Neuronal stem cell (in vitro differentiated cells): ENCODE data around the gene GRIK3.

ENCODE experiments used
- DNase-seq: peaks from one replicate; pipeline ENCODE4 v3.0.0-alpha.2; 2013; ENCODE audit warnings: low spot score
- H2AFZ ChIP-seq: one replicate; pipeline ENCODE4 v1.6.1; 2013; ENCODE audit warnings: mild to moderate bottlenecking, low read length, inconsistent platforms
- H2AK5ac ChIP-seq: 2 replicates; pipeline ENCODE4 v1.6.1; 2013; ENCODE audit warnings: low read depth, mild to moderate bottlenecking, inconsistent platforms, low read length, moderate library complexity, mixed read lengths
- H2BK120ac ChIP-seq: 2 replicates; pipeline ENCODE4 v1.6.1; 2013; ENCODE audit warnings: low read depth, mild to moderate bottlenecking, inconsistent platforms, low read length, moderate library complexity, mixed read lengths
- H2BK12ac ChIP-seq: one replicate; pipeline ENCODE4 v1.6.1; 2013; ENCODE audit warnings: low read length, inconsistent platforms
- H2BK15ac ChIP-seq: 2 replicates; pipeline ENCODE4 v1.6.1; 2013; ENCODE audit warnings: mild to moderate bottlenecking, low read length, inconsistent platforms, mixed read lengths
- H2BK5ac ChIP-seq: one replicate; pipeline ENCODE4 v1.6.1; 2013; ENCODE audit warnings: inconsistent platforms, mild to moderate bottlenecking, low read length, moderate library complexity
- H3K14ac ChIP-seq: one replicate; pipeline ENCODE4 v1.6.1; 2013; ENCODE audit warnings: low read length, inconsistent platforms
- H3K18ac ChIP-seq: 2 replicates; pipeline ENCODE4 v1.6.1; 2013; ENCODE audit warnings: low read length, inconsistent platforms
- H3K23ac ChIP-seq: 2 replicates; pipeline ENCODE4 v1.6.1; 2013; ENCODE audit warnings: low read depth, mild to moderate bottlenecking, mixed read lengths, low read length, inconsistent platforms; ENCODE audit not compliant: poor library complexity
- H3K27ac ChIP-seq: replicated peaks from 3 replicates; pipeline ENCODE4 v1.5.1; 2013; ENCODE audit warnings: low read length, inconsistent platforms
- H3K27me3 ChIP-seq, 3 experiments: 2 replicates each; pipeline ENCODE4 v1.6.1; 2013; ENCODE audit warnings: low read length in 3 of 3, mild to moderate bottlenecking in 2 of 3, inconsistent platforms in 1 of 3, low read depth in 1 of 3, mixed read lengths in 1 of 3, moderate library complexity in 1 of 3; ENCODE audit not compliant: control insufficient read depth in 3 of 3, insufficient read depth in 3 of 3
- H3K36me3 ChIP-seq, 2 donors: replicated peaks in 1 of 2; 2 replicates each; pipeline ENCODE4 v1.6.1; 2013; ENCODE audit warnings: low read length in 2 of 2; ENCODE audit not compliant: control insufficient read depth in 2 of 2, insufficient read depth in 2 of 2
- H3K4ac ChIP-seq: 2 replicates; pipeline ENCODE4 v1.6.1; 2013; ENCODE audit warnings: inconsistent platforms, mild to moderate bottlenecking, low read length, moderate library complexity
- H3K4me1 ChIP-seq, 2 donors: 1 replicate in 1 of 2; 2 replicates in 1 of 2; pipeline ENCODE4 v1.6.1; 2013; ENCODE audit warnings: low read length in 2 of 2, low read depth in 1 of 2; ENCODE audit not compliant: control insufficient read depth in 2 of 2, insufficient read depth in 1 of 2
- H3K4me2 ChIP-seq: one replicate; pipeline ENCODE4 v1.6.1; 2013; ENCODE audit warnings: mild to moderate bottlenecking, low read length, inconsistent platforms; ENCODE audit not compliant: insufficient read depth, poor library complexity, severe bottlenecking
- H3K4me3 ChIP-seq, 2 donors: 2 replicates each; pipeline ENCODE4 v1.5.1; 2013; ENCODE audit warnings: low read length in 2 of 2, mild to moderate bottlenecking in 2 of 2, inconsistent platforms in 1 of 2, moderate library complexity in 1 of 2
- H3K79me1 ChIP-seq: one replicate; pipeline ENCODE4 v1.6.1; 2013; ENCODE audit warnings: low read depth, mild to moderate bottlenecking, inconsistent platforms, low read length, moderate library complexity
- H3K9ac ChIP-seq: one replicate; pipeline ENCODE4 v1.6.1; 2013; ENCODE audit warnings: mild to moderate bottlenecking, low read depth, low read length, inconsistent platforms; ENCODE audit not compliant: poor library complexity
- H3K9me3 ChIP-seq, 2 donors: replicated peaks in 1 of 2; 2 replicates each; pipeline versions ENCODE3 to v1.6.1; 2013; ENCODE audit warnings: low read length in 2 of 2, mild to moderate bottlenecking in 2 of 2, inconsistent platforms in 1 of 2, low read depth in 1 of 2, mixed read lengths in 1 of 2, moderate library complexity in 1 of 2; ENCODE audit not compliant: control insufficient read depth in 2 of 2, insufficient read depth in 1 of 2
- H4K8ac ChIP-seq: one replicate; pipeline ENCODE4 v1.6.1; 2013; ENCODE audit warnings: low read depth, mild to moderate bottlenecking, inconsistent platforms, low read length, moderate library complexity
- H4K91ac ChIP-seq: one replicate; pipeline ENCODE4 v1.6.1; 2013; ENCODE audit warnings: low read length, low read depth, mild to moderate bottlenecking, inconsistent platforms; ENCODE audit not compliant: poor library complexity
- WGBS, 2 donors: extraction: QIAGEN DNeasy Blood & Tissue Kit; methylation state at CpG; one replicate each; pipeline ENCODE4 v1.1.7; 2013; ENCODE audit warnings: missing lambda C conversion rate in 2 of 2, mixed read lengths in 1 of 2; ENCODE audit not compliant: insufficient read length in 2 of 2, insufficient replicate concordance in 1 of 2; ENCODE audit errors: extremely low coverage in 2 of 2; 5-methylcytosine and 5-hydroxymethylcytosine counted together

Gene GRIK3

DNA sequence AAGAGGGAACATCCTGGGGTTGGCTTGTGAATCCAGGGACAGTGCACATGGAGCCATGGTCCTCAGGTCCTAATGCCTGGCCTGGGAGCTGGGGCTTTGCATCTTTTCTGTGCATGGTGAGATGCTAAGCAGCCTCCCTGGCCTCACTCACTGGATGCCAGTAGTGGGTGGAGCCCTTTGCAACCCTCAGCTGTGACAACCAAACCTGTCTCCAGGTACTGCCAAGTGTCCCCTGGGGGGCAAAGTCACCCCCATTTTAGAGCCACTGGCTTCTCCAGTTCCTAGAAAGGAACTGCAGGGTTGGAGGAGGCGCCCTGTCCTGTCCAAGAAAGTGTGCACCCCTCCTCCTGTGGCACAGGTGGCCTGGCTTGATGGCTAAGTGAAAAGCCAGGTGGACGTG is 44.6 kb upstream of the GRIK3 start:
- Histone ChIP-seq H3K36me3 (no peaks in the 10 kb centered on the region), H3K4me1 (peaks cover 0 to 5% of the 10 kb centered on the region in 2 donors), H3K9me3 (no peaks in the 10 kb centered on the region), H3K9ac (no peak overlapping the region), H3K79me1 (no peaks in the 10 kb centered on the region), H3K27me3 (no peaks in the 10 kb centered on the region), H2AK5ac (no peak overlapping the region), H4K8ac (no peak overlapping the region), H3K27ac (no peak overlapping the region), H2BK120ac (no peak overlapping the region), H3K23ac (no peak overlapping the region), H3K18ac (no peak overlapping the region), H2AFZ (no peak overlapping the region), H2BK12ac (no peak overlapping the region), H3K4ac (no peak overlapping the region), H2BK15ac (no peak overlapping the region), H4K91ac (no peak overlapping the region), H2BK5ac (no peak overlapping the region), H3K4me3 (no peak overlapping the region), H3K14ac (no peak overlapping the region), H3K4me2 (no peak overlapping the region)
- no CpG with 5 or more reads among the region's 2 CpGs for WGBS, 2 donors
- DNase-seq: no peak

GRCh38 chr1:37076168-37076567 is 41.9 kb upstream of the GRIK3 start:
- H2BK120ac ChIP-seq: no peak overlapping the region
- peaks cover 0 to 3% of the 10 kb centered on the region in 2 donors for H3K4me1 ChIP-seq
- no peak overlapping the region for H2BK15ac ChIP-seq
- H2BK12ac ChIP-seq: no peak overlapping the region
- no CpG with 5 or more reads among the region's 2 CpGs for WGBS, 2 donors
- H3K14ac ChIP-seq: no peak overlapping the region
- H3K27ac ChIP-seq: no peak overlapping the region
- peaks cover 0 to 8% (median 0%) of the 10 kb centered on the region in 3 experiments for H3K27me3 ChIP-seq
- H3K4me3 ChIP-seq: no peak overlapping the region
- H3K4ac ChIP-seq: no peak overlapping the region
- H4K8ac ChIP-seq: no peak overlapping the region
- H3K9me3 ChIP-seq: no peaks in the 10 kb centered on the region
- H3K9ac ChIP-seq: no peak overlapping the region
- no peak overlapping the region for H2AFZ ChIP-seq
- H2AK5ac ChIP-seq: no peak overlapping the region
- H3K18ac ChIP-seq: no peak overlapping the region
- no peaks in the 10 kb centered on the region for H3K79me1 ChIP-seq
- DNase-seq: no peak
- H3K36me3 ChIP-seq: no peaks in the 10 kb centered on the region
- H4K91ac ChIP-seq: no peak overlapping the region
- H2BK5ac ChIP-seq: peak overlapping the region; percentile 70
- no peak overlapping the region for H3K4me2 ChIP-seq
- no peak overlapping the region for H3K23ac ChIP-seq

DNA sequence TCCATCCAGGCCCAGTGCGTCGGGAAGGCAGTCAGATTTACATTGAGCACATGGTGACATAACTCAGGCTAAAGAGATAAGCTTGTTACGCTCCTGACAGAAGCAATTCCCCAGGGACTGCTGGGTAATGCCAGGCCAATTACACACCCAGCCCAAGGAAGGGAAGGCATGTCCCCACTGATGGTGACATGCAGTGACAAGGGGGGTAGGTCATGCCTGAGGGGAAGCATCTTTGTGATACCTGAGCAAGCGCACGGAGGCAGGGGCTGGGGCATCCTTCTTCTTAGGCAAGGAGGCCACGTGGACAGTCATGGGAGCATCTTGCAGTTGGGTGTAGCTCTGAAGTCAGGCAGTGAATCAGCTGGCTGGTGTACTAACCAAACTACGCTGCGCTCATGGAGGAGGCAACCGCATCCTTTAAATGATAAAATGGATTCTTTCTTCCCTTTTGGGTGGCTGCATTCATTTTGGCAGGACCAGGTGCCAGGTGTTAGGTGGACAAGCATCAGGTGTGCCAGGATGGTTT is 39.6 kb upstream of the GRIK3 start:
- Histone ChIP-seq H3K36me3 (no peaks in the 10 kb centered on the region), H3K4ac (no peak overlapping the region), H4K8ac (no peak overlapping the region), H3K27ac (no peak overlapping the region), H3K4me3 (no peak overlapping the region), H4K91ac (no peak overlapping the region), H3K9ac (no peak overlapping the region), H3K27me3 (peaks cover 0 to 26% (median 0%) of the 10 kb centered on the region in 3 experiments), H3K23ac (no peak overlapping the region), H2AFZ (no peak overlapping the region), H2BK5ac (no peak overlapping the region), H3K4me1 (peaks cover 0 to 16% of the 10 kb centered on the region in 2 donors), H3K79me1 (no peaks in the 10 kb centered on the region), H3K18ac (no peak overlapping the region), H2AK5ac (peak overlapping the region; percentile 3), H3K9me3 (no peaks in the 10 kb centered on the region), H2BK15ac (no peak overlapping the region), H3K4me2 (no peak overlapping the region), H3K14ac (no peak overlapping the region), H2BK120ac (no peak overlapping the region), H2BK12ac (no peak overlapping the region)
- WGBS, 2 donors: no CpG with 5 or more reads among the region's 9 CpGs
- DNase-seq: no peak

GRCh38 chr1:37073152-37073853 is 39.0 kb upstream of the GRIK3 start:
- WGBS, 2 donors: no CpG with 5 or more reads among the region's 9 CpGs
- H3K9ac ChIP-seq: no peak overlapping the region
- H3K27me3 ChIP-seq: peaks cover 0 to 31% (median 0%) of the 10 kb centered on the region in 3 experiments
- H3K4me1 ChIP-seq: peaks cover 0 to 20% of the 10 kb centered on the region in 2 donors
- no peak overlapping the region for H2AFZ ChIP-seq
- no peaks in the 10 kb centered on the region for H3K36me3 ChIP-seq
- no peak overlapping the region for H3K23ac ChIP-seq
- DNase-seq: no peak
- no peak overlapping the region for H3K4me2 ChIP-seq
- H2BK5ac ChIP-seq: no peak overlapping the region
- H3K14ac ChIP-seq: no peak overlapping the region
- H2AK5ac ChIP-seq: peak overlapping the region; percentile 3
- H3K4me3 ChIP-seq: no peak overlapping the region
- H4K91ac ChIP-seq: no peak overlapping the region
- H3K18ac ChIP-seq: peak overlapping the region; percentile 15
- H3K27ac ChIP-seq: no peak overlapping the region
- no peak overlapping the region for H3K4ac ChIP-seq
- no peak overlapping the region for H2BK120ac ChIP-seq
- no peaks in the 10 kb centered on the region for H3K9me3 ChIP-seq
- H2BK15ac ChIP-seq: no peak overlapping the region
- no peaks in the 10 kb centered on the region for H3K79me1 ChIP-seq
- H2BK12ac ChIP-seq: no peak overlapping the region
- no peak overlapping the region for H4K8ac ChIP-seq
